H1 (cell line): ENCODE data around the gene TTC28. TPM values are rescaled to one million over a fixed set of nuclear protein-coding genes. Genes with fewer than 3 reads are reported as not detected.

ENCODE experiments used
- CTCF ChIA-PET: fragments of 300-600 bp; sonication (Branson Sonifier 250); formaldehyde crosslinking; loops from one replicate; lab custom pipeline; 2021; ENCODE audit not compliant: partially characterized antibody; lab: Charles Lee
- POLR2A ChIA-PET: fragments of 300-600 bp; sonication (Branson Sonifier 250); formaldehyde crosslinking; loops from one replicate; lab custom pipeline; 2021; ENCODE audit warnings: inconsistent platforms; ENCODE audit not compliant: partially characterized antibody; lab: Charles Lee
- DNase-seq, 2 experiments: peaks; one replicate each; pipeline versions ENCODE4 v3.0.0 to v3.0.0-alpha.2; 2010 to 2022; ENCODE audit warnings: low spot score in 2 of 2, low read depth in 1 of 2, mixed read lengths in 1 of 2
- FAIRE-seq: peaks from 2 replicates; lab custom pipeline; 2011; peaks lifted over from hg19 to GRCh38; lab: Jason Lieb, UNC
- H2AFZ ChIP-seq: 2 replicates; pipeline ENCODE4 v1.8.1; 2012; ENCODE audit warnings: low read length, inconsistent platforms
- H2AK5ac ChIP-seq: 2 replicates; pipeline ENCODE4 v1.6.1; 2013; ENCODE audit warnings: low read depth, low read length
- H2BK120ac ChIP-seq: replicated peaks from 2 replicates; pipeline ENCODE3; 2013; ENCODE audit warnings: low read depth, low read length, inconsistent platforms
- H2BK12ac ChIP-seq: 2 replicates; pipeline ENCODE4 v1.6.1; 2013; ENCODE audit warnings: low read depth, low read length
- H2BK15ac ChIP-seq: 2 replicates; pipeline ENCODE4 v1.6.1; 2013; ENCODE audit warnings: low read length
- H2BK20ac ChIP-seq: 2 replicates; pipeline ENCODE4 v1.6.1; 2013; ENCODE audit warnings: low read length
- H2BK5ac ChIP-seq: 2 replicates; pipeline ENCODE4 v1.6.1; 2013; ENCODE audit warnings: low read depth, low read length
- H3K14ac ChIP-seq: 2 replicates; pipeline ENCODE4 v1.6.1; 2013; ENCODE audit warnings: inconsistent platforms; ENCODE audit not compliant: insufficient read length
- H3K18ac ChIP-seq: 2 replicates; pipeline ENCODE4 v1.6.1; 2013; ENCODE audit warnings: low read length; ENCODE audit errors: extremely low read depth
- H3K23ac ChIP-seq: 2 replicates; pipeline ENCODE4 v1.6.1; 2013; ENCODE audit warnings: inconsistent platforms; ENCODE audit not compliant: insufficient read length
- H3K23me2 ChIP-seq: 2 replicates; pipeline ENCODE4 v1.6.1; 2013; ENCODE audit warnings: low read depth, low read length
- H3K27ac ChIP-seq: 2 replicates; pipeline ENCODE4 v1.6.1; 2011; ENCODE audit warnings: low read depth, low read length, inconsistent platforms
- H3K27me3 ChIP-seq, 4 experiments: replicated peaks in 1 of 4; 1 replicate in 1 of 4; 2 replicates in 3 of 4; pipeline versions ENCODE4 v1.6.1 to v1.8.1; 2011 to 2013; ENCODE audit warnings: low read length in 3 of 4, mild to moderate bottlenecking in 3 of 4, inconsistent platforms in 2 of 4, mixed read lengths in 2 of 4, moderate library complexity in 1 of 4; ENCODE audit not compliant: control insufficient read depth in 3 of 4, insufficient read depth in 3 of 4; ENCODE audit errors: extremely low read depth in 1 of 4
- H3K36me3 ChIP-seq, 4 experiments: 2 replicates each; pipeline versions ENCODE4 v1.6.1 to v1.8.1; 2011 to 2013; ENCODE audit warnings: mild to moderate bottlenecking in 4 of 4, low read length in 3 of 4, moderate library complexity in 2 of 4, control low read depth in 1 of 4, inconsistent platforms in 1 of 4; ENCODE audit not compliant: insufficient read depth in 4 of 4, control insufficient read depth in 2 of 4
- H3K4ac ChIP-seq: replicated peaks from 2 replicates; pipeline ENCODE3; 2013; ENCODE audit warnings: low read length, low read depth, mixed read lengths, inconsistent platforms; ENCODE audit not compliant: insufficient read length
- H3K4me1 ChIP-seq, 4 experiments: replicated peaks in 1 of 4; 1 replicate in 1 of 4; 2 replicates in 3 of 4; pipeline versions ENCODE4 v1.6.1 to v1.8.1; 2011 to 2013; ENCODE audit warnings: low read length in 3 of 4, inconsistent platforms in 2 of 4, mixed read lengths in 1 of 4; ENCODE audit not compliant: insufficient read depth in 4 of 4, control insufficient read depth in 3 of 4
- H3K4me2 ChIP-seq, 2 experiments: 2 replicates each; pipeline versions ENCODE4 v1.6.1 to v1.8.1; 2011 to 2013; ENCODE audit warnings: low read depth in 2 of 2, low read length in 2 of 2, control low read depth in 1 of 2, inconsistent platforms in 1 of 2, mild to moderate bottlenecking in 1 of 2; ENCODE audit not compliant: insufficient read depth in 1 of 2
- H3K4me3 ChIP-seq, 4 experiments: fragments of 200-600, 300-600 bp in 1 of 4; sonication (generic), shearing (Covaris generic), sonication (Bioruptor Twin) in 1 of 4; 2 replicates each; pipeline versions ENCODE4 v1.5.1 to v1.8.1; 2011 to 2016; ENCODE audit warnings: low read length in 4 of 4, low read depth in 3 of 4, control low read depth in 2 of 4, inconsistent platforms in 2 of 4, mild to moderate bottlenecking in 2 of 4, mixed read lengths in 1 of 4, moderate library complexity in 1 of 4; ENCODE audit not compliant: insufficient read depth in 2 of 4; ENCODE audit errors: extremely low read depth in 1 of 4
- H3K56ac ChIP-seq: replicated peaks from 2 replicates; pipeline ENCODE3; 2013; ENCODE audit warnings: low read depth, mild to moderate bottlenecking, mixed read lengths, low read length, inconsistent platforms; ENCODE audit not compliant: insufficient read length
- H3K79me1 ChIP-seq: 2 replicates; pipeline ENCODE4 v1.6.1; 2013; ENCODE audit warnings: low read depth, low read length, control low read depth
- H3K79me2 ChIP-seq, 2 experiments: 2 replicates each; pipeline versions ENCODE4 v1.6.1 to v1.8.1; 2012 to 2013; ENCODE audit warnings: low read length in 2 of 2, mild to moderate bottlenecking in 2 of 2, inconsistent platforms in 1 of 2; ENCODE audit not compliant: insufficient read depth in 2 of 2, control insufficient read depth in 1 of 2
- H3K9ac ChIP-seq, 4 experiments: replicated peaks in 1 of 4; 1 replicate in 1 of 4; 2 replicates in 3 of 4; pipeline versions ENCODE4 v1.6.1 to v1.8.1; 2011 to 2013; ENCODE audit warnings: low read depth in 3 of 4, low read length in 3 of 4, control low read depth in 2 of 4, mild to moderate bottlenecking in 2 of 4, moderate library complexity in 2 of 4, inconsistent platforms in 1 of 4; ENCODE audit errors: extremely low read depth in 1 of 4
- H3K9me3 ChIP-seq, 2 experiments: 2 replicates each; pipeline versions ENCODE4 v1.6.1 to v1.8.1; 2012 to 2013; ENCODE audit warnings: mild to moderate bottlenecking in 2 of 2, moderate library complexity in 2 of 2, control low read depth in 1 of 2, inconsistent platforms in 1 of 2, low read depth in 1 of 2, low read length in 1 of 2, mixed read lengths in 1 of 2; ENCODE audit not compliant: insufficient read depth in 2 of 2
- H4K20me1 ChIP-seq, 2 experiments: replicated peaks in 1 of 2; 2 replicates each; pipeline versions ENCODE3 to v1.8.1; 2011 to 2013; ENCODE audit warnings: inconsistent platforms in 2 of 2, low read length in 2 of 2, mild to moderate bottlenecking in 1 of 2; ENCODE audit not compliant: insufficient read depth in 2 of 2, control insufficient read depth in 1 of 2
- H4K5ac ChIP-seq: 2 replicates; pipeline ENCODE4 v1.6.1; 2013; ENCODE audit warnings: low read length, low read depth, mixed read lengths, inconsistent platforms; ENCODE audit not compliant: insufficient read length
- H4K8ac ChIP-seq: 2 replicates; pipeline ENCODE4 v1.8.0; 2013; ENCODE audit warnings: mild to moderate bottlenecking, moderate library complexity, low read length, inconsistent platforms; ENCODE audit not compliant: insufficient read depth; ENCODE audit errors: extremely low read depth
- H4K91ac ChIP-seq: replicated peaks from 2 replicates; pipeline ENCODE3; 2013; ENCODE audit warnings: low read length, mixed read lengths, inconsistent platforms; ENCODE audit not compliant: insufficient read length
- SUZ12 ChIP-seq: fragments of 200-600 bp; sonication (generic); IDR thresholded peaks from 2 replicates; pipeline ENCODE4 v1.6.1; 2012; ENCODE audit warnings: mild to moderate bottlenecking, inconsistent platforms, low read length, moderate library complexity, mixed read lengths
- WGBS, 2 experiments: shearing (Covaris generic) in 1 of 2; methylation state at CpG; one replicate each; pipeline versions ENCODE4 v1.1.6 to v1.1.7; 2013 to 2015; ENCODE audit warnings: low lambda C conversion rate in 2 of 2, mixed read lengths in 2 of 2, inconsistent platforms in 1 of 2, low coverage in 1 of 2, missing lambda C conversion rate in 1 of 2; ENCODE audit not compliant: insufficient replicate concordance in 2 of 2, insufficient coverage in 1 of 2, insufficient read length in 1 of 2; ENCODE audit errors: extremely low coverage in 1 of 2, missing lambda C conversion rate in 1 of 2; 5-methylcytosine and 5-hydroxymethylcytosine counted together
- polyA plus RNA-seq, 7 experiments: library from polyadenylated mRNA; depleted of rRNA in 3 of 7; stranded (reverse) in 5 of 7; unstranded in 2 of 7; fragments of >200 nt in 5 of 7; fragments of 200-250 nt in 2 of 7; gene quantifications; 1 replicate in 5 of 7; 2 replicates in 1 of 7; 4 replicates in 1 of 7; pipeline versions ENCODE4 v1.2.1 to v1.2.3, GENCODE V29; 2011 to 2013; ENCODE audit warnings: missing spikeins in 2 of 7, mixed read lengths in 2 of 7
- total RNA-seq: library from RNA; stranded (reverse); fragmentation: NEBNext Ultra II Directional; extraction: Animal tissue kit (Norgen Biotek cat#: 25700); gene quantifications from 2 replicates; pipeline ENCODE4 v1.2.1, GENCODE V29; 2021

TTC28 gene
- total and polyA plus RNA-seq, 2 of the 8 experiments (the other 6 are each of a cell fraction or from before 2014, with no cell fraction given), result 2.6 to 12.6 TPM

- TF ChIP-seq SUZ12, result no peak
- TF ChIP-seq, all 59 proteins: peak for 0
- Histone ChIP-seq H3K9ac (no peak overlapping the region), H2BK5ac (no peak overlapping the region), H3K4me3 (no peak overlapping the region), H3K4me2 (no peak overlapping the region), H3K79me1 (no peaks in the 10 kb centered on the region), H3K4me1 (no peaks in the 10 kb centered on the region), H3K79me2 (no peaks in the 10 kb centered on the region), H3K36me3 (no peaks in the 10 kb centered on the region), H3K18ac (no peak overlapping the region), H2AK5ac (no peak overlapping the region), H2AFZ (no peak overlapping the region), H4K8ac (no peak overlapping the region), H4K5ac (no peak overlapping the region), H3K14ac (no peak overlapping the region), H3K27ac (no peak overlapping the region), H2BK120ac (no peak overlapping the region), H3K27me3 (no peaks in the 10 kb centered on the region), H2BK20ac (no peak overlapping the region), H4K20me1 (no peaks in the 10 kb centered on the region), H2BK12ac (no peak overlapping the region), H2BK15ac (no peak overlapping the region), H3K56ac (no peak overlapping the region), H4K91ac (no peak overlapping the region), H3K4ac (no peak overlapping the region), H3K9me3 (no peaks in the 10 kb centered on the region), H3K23me2 (no peaks in the 10 kb centered on the region), H3K23ac (no peak overlapping the region)
- WGBS, 2 experiments, result 100% methylated on average over 1 of the region's 1 CpG; no CpG with 5 or more reads in 1 of the 2 experiments
- FAIRE-seq (no peak), DNase-seq (no peak)
- POLR2A ChIA-PET, result no interaction called here
- CTCF ChIA-PET, result no interaction called here
Observed at GRCh38 chr22:28474330-28474729, 205.3 kb downstream of the TTC28 start.
